Loucy (cell line): ENCODE data around the gene SLC9A5.
A peak's percentile ranks its signal among the peaks of the same experiment; 100 is the strongest.

Experiments
- H2AFZ ChIP-seq: fragments of 200-600 bp; sonication (generic); 2 replicates; pipeline ENCODE4 v1.6.0; 2016; ENCODE audit warnings: antibody characterized with exemption, mild to moderate bottlenecking, low read length, moderate library complexity
- H3F3A ChIP-seq: fragments of 200-600 bp; 2 replicates; pipeline ENCODE4 v1.6.0; 2016; ENCODE audit warnings: antibody characterized with exemption, low read depth, mild to moderate bottlenecking
- H3K27me3 ChIP-seq: fragments of 200-600 bp; sonication (generic); 2 replicates; pipeline ENCODE4 v1.6.1; 2014; ENCODE audit warnings: low read length, mild to moderate bottlenecking; ENCODE audit not compliant: insufficient read depth, poor library complexity, severe bottlenecking
- H3K36me3 ChIP-seq: fragments of 200-600 bp; sonication (generic); 2 replicates; pipeline ENCODE4 v1.6.1; 2016; ENCODE audit warnings: low read length; ENCODE audit not compliant: insufficient read depth
- H3K4me1 ChIP-seq: fragments of 200-600 bp; sonication (generic); 2 replicates; pipeline ENCODE4 v1.5.1; 2014; ENCODE audit warnings: low read length, mild to moderate bottlenecking; ENCODE audit not compliant: insufficient read depth, poor library complexity, severe bottlenecking
- H3K4me2 ChIP-seq: fragments of 200-600 bp; sonication (generic); 2 replicates; pipeline ENCODE4 v1.6.0; 2014; ENCODE audit warnings: antibody characterized with exemption, low read length, low read depth, mild to moderate bottlenecking; ENCODE audit not compliant: poor library complexity, severe bottlenecking
- H3K4me3 ChIP-seq: fragments of 200-600 bp; sonication (generic); 2 replicates; pipeline ENCODE4 v1.5.1; 2014; ENCODE audit warnings: low read length, mild to moderate bottlenecking, mixed read lengths; ENCODE audit not compliant: poor library complexity, severe bottlenecking
- H3K79me2 ChIP-seq: fragments of 200-600 bp; sonication (generic); 2 replicates; pipeline ENCODE4 v1.6.1; 2014; ENCODE audit warnings: low read length; ENCODE audit not compliant: insufficient read depth
- H3K9ac ChIP-seq: fragments of 200-600 bp; sonication (generic); 2 replicates; pipeline ENCODE4 v1.6.0; 2014; ENCODE audit warnings: mild to moderate bottlenecking, low read depth, low read length, moderate library complexity; ENCODE audit not compliant: poor library complexity, severe bottlenecking
- H3K9me2 ChIP-seq: fragments of 200-600 bp; sonication (generic); replicated peaks from 2 replicates; pipeline ENCODE4 v1.6.1; 2016; ENCODE audit warnings: low read depth, low read length, mixed read lengths
- H3K9me3 ChIP-seq: fragments of 200-600 bp; sonication (generic); 2 replicates; pipeline ENCODE4 v1.6.1; 2014; ENCODE audit warnings: mild to moderate bottlenecking, antibody characterized with exemption, low read length, low read depth; ENCODE audit not compliant: insufficient read depth
- H4K20me1 ChIP-seq: fragments of 200-600 bp; sonication (generic); 2 replicates; pipeline ENCODE4 v1.6.0; 2014; ENCODE audit warnings: antibody characterized with exemption, low read length, mild to moderate bottlenecking; ENCODE audit not compliant: insufficient read depth, poor library complexity, severe bottlenecking
- EZH2phosphoT487 ChIP-seq: fragments of 200-600 bp; IDR thresholded peaks from 2 replicates; pipeline ENCODE4 v1.6.1; 2018; ENCODE audit warnings: antibody characterized with exemption, mild to moderate bottlenecking, moderate library complexity, borderline replicate concordance
- TF ChIP-seq, protein P1 (sequence below): fragments of 200-600 bp; sonication (generic); conservative IDR thresholded peaks from 2 replicates; pipeline ENCODE4 v1.5.1; 2014; ENCODE audit warnings: mild to moderate bottlenecking, antibody characterized with exemption, low read length

SLC9A5 gene, protein sequence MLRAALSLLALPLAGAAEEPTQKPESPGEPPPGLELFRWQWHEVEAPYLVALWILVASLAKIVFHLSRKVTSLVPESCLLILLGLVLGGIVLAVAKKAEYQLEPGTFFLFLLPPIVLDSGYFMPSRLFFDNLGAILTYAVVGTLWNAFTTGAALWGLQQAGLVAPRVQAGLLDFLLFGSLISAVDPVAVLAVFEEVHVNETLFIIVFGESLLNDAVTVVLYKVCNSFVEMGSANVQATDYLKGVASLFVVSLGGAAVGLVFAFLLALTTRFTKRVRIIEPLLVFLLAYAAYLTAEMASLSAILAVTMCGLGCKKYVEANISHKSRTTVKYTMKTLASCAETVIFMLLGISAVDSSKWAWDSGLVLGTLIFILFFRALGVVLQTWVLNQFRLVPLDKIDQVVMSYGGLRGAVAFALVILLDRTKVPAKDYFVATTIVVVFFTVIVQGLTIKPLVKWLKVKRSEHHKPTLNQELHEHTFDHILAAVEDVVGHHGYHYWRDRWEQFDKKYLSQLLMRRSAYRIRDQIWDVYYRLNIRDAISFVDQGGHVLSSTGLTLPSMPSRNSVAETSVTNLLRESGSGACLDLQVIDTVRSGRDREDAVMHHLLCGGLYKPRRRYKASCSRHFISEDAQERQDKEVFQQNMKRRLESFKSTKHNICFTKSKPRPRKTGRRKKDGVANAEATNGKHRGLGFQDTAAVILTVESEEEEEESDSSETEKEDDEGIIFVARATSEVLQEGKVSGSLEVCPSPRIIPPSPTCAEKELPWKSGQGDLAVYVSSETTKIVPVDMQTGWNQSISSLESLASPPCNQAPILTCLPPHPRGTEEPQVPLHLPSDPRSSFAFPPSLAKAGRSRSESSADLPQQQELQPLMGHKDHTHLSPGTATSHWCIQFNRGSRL

GRCh38 chr16:67248401-67249177 is at the start of gene SLC9A5:
Gene SLC9A5, plus strand, starts transcription at chr16:67248979. Its CDS starts 36 bp downstream, at chr16:67249015.
- Histone ChIP-seq H2AFZ (peak within 1 kb of the TSS; percentile 86), H4K20me1 (peaks cover 16% of the 10 kb centered on the region), H3K4me3 (peak within 1 kb of the TSS; percentile 88), H3K9me3 (no peaks in the 10 kb centered on the region), H3K36me3 (no peaks in the 10 kb centered on the region), H3K9ac (peak within 1 kb of the TSS; percentile 83), H3K9me2 (no peaks in the 10 kb centered on the region), H3K27me3 (no peaks in the 10 kb centered on the region), H3F3A (peaks cover 8% of the 10 kb centered on the region), H3K79me2 (peaks cover 24% of the 10 kb centered on the region; the same call in 1 of the 2 replicates), H3K4me1 (peaks cover 55% of the 10 kb centered on the region), H3K4me2 (peak within 1 kb of the TSS; percentile 99)
- no peak for TF ChIP-seq EZH2phosphoT487
- TF ChIP-seq, protein P1, sequence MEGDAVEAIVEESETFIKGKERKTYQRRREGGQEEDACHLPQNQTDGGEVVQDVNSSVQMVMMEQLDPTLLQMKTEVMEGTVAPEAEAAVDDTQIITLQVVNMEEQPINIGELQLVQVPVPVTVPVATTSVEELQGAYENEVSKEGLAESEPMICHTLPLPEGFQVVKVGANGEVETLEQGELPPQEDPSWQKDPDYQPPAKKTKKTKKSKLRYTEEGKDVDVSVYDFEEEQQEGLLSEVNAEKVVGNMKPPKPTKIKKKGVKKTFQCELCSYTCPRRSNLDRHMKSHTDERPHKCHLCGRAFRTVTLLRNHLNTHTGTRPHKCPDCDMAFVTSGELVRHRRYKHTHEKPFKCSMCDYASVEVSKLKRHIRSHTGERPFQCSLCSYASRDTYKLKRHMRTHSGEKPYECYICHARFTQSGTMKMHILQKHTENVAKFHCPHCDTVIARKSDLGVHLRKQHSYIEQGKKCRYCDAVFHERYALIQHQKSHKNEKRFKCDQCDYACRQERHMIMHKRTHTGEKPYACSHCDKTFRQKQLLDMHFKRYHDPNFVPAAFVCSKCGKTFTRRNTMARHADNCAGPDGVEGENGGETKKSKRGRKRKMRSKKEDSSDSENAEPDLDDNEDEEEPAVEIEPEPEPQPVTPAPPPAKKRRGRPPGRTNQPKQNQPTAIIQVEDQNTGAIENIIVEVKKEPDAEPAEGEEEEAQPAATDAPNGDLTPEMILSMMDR, result peak; percentile 16

- Histone ChIP-seq H3F3A (no peaks in the 10 kb centered on the region), H3K36me3 (peaks cover 74% of the 10 kb centered on the region; the same call in 1 of the 2 replicates), H3K9ac (no peak within 1 kb of the TSS), H3K27me3 (no peaks in the 10 kb centered on the region), H3K4me2 (no peak within 1 kb of the TSS), H3K4me1 (peaks cover 6% of the 10 kb centered on the region), H4K20me1 (peaks cover 10% of the 10 kb centered on the region), H2AFZ (no peak within 1 kb of the TSS), H3K9me2 (no peaks in the 10 kb centered on the region), H3K79me2 (peaks cover 27% of the 10 kb centered on the region), H3K4me3 (no peak within 1 kb of the TSS), H3K9me3 (no peaks in the 10 kb centered on the region)
- no peak for TF ChIP-seq EZH2phosphoT487
- TF ChIP-seq, protein P1, result no peak
Observed at GRCh38 chr16:67199011-67199807, 49.6 kb upstream of the SLC9A5 start, which contains the start of gene ELMO3. Gene ELMO3, plus strand, starts transcription at chr16:67199131. Its CDS starts 196 bp downstream, at chr16:67199327.

DNA sequence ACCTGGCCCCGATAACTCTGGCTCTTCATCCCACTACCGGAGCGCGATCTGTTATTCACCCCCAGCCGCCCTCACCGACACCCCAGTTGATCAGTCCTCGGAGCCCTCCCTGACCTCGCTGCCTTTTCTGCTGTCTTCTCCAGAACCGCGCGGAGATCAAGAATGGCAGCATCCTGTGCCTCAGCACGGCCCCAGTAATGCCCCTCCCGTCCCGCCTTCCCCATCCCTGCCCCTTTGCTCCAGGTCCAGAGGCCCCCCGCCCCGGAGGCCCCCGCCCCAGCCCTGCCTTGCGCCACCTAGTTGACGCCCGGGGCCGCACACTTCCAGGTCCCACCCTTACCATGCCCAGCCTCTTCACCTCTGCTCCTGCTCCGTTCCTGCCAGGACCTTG is 49.0 kb upstream of the SLC9A5 start:
- Histone ChIP-seq H3K9me3 (no peaks in the 10 kb centered on the region), H3K4me2 (no peak overlapping the region), H3K36me3 (peaks cover 71% of the 10 kb centered on the region; the same call in 1 of the 2 replicates), H2AFZ (no peak overlapping the region), H3K4me3 (no peak overlapping the region), H3K9ac (no peak overlapping the region), H4K20me1 (peaks cover 8% of the 10 kb centered on the region), H3K27me3 (no peaks in the 10 kb centered on the region), H3F3A (no peaks in the 10 kb centered on the region), H3K9me2 (no peaks in the 10 kb centered on the region), H3K79me2 (peaks cover 22% of the 10 kb centered on the region), H3K4me1 (peaks cover 5% of the 10 kb centered on the region)
- TF ChIP-seq, protein P1, result no peak
- TF ChIP-seq EZH2phosphoT487, result no peak
